ENCODE data around the gene CGN.

DNA sequence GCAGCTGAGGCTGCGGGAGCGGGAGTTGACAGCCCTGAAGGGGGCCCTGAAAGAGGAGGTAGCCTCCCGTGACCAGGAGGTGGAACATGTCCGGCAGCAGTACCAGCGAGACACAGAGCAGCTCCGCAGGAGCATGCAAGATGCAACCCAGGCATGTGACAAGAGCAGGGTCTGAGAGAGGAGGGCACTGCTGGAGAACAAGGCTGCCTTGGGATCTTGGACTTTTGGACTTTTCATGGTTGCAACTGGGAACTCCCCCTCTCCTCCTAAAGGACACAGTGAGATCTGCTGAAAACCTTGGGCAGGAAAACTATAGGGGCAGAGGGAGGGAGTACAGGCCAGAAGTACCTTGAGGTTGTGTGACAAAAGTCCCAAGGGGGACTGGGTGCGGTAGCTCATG is 13.5 kb downstream of the CGN start:
- TF ChIP-seq POLR2A (IDR thresholded peaks at IDR 0.05; ENCODE audit: low read depth, low read length) (no peak), POLR2AphosphoS5 (IDR thresholded peaks at IDR 0.05; ENCODE audit: low read depth, low read length) (no peak)

Measured in GM12892 (cell line).